Endothelial cell of umbilical vein (primary cell): Measurements from ENCODE around the gene APOL2. TPM values are rescaled to one million over a fixed set of nuclear protein-coding genes. Genes with fewer than 3 reads are reported as not detected.

ENCODE experiments used
- BruUV-seq: library from RNA; stranded (reverse); fragments of 400-500 nt; replicated peaks from 2 replicates; lab custom pipeline; 2021; lab: Mats Ljungman, UMichigan
- CTCF ChIA-PET: fragments of 300-600, 350-600 bp; sonication (Branson Sonifier 250); formaldehyde crosslinking; loops from one replicate; lab custom pipeline; 2021; ENCODE audit warnings: antibody characterized with exemption, inconsistent platforms; lab: Charles Lee
- POLR2A ChIA-PET: fragments of 300-600, 350-600 bp; sonication (Branson Sonifier 250); formaldehyde crosslinking; loops from one replicate; lab custom pipeline; 2021; ENCODE audit warnings: antibody characterized with exemption, inconsistent platforms; lab: Charles Lee
- DNase-seq: peaks from one replicate; pipeline ENCODE4 v3.0.0-alpha.2; 2011; ENCODE audit warnings: low read depth, low spot score
- FAIRE-seq: peaks from 2 replicates; lab custom pipeline; 2011; peaks lifted over from hg19 to GRCh38; lab: Jason Lieb, UNC
- H2AFZ ChIP-seq: 2 replicates; pipeline ENCODE4 v1.6.0; 2012; ENCODE audit warnings: low read depth, low read length, control low read depth, inconsistent platforms
- H3K27ac ChIP-seq: 2 replicates; pipeline ENCODE4 v1.5.1; 2011; ENCODE audit warnings: low read depth, mild to moderate bottlenecking, control low read depth, low read length, moderate library complexity; ENCODE audit not compliant: insufficient read depth
- H3K27me3 ChIP-seq, 2 experiments: 2 replicates each; pipeline versions ENCODE4 v1.6.0 to v1.6.1; 2011; ENCODE audit warnings: low read length in 2 of 2, mixed read lengths in 1 of 2; ENCODE audit not compliant: control insufficient read depth in 2 of 2, insufficient read depth in 2 of 2
- H3K36me3 ChIP-seq, 2 experiments: 2 replicates in 1 of 2; 3 replicates in 1 of 2; pipeline ENCODE4 v1.5.1; 2011; ENCODE audit warnings: low read length in 2 of 2, mild to moderate bottlenecking in 1 of 2, moderate library complexity in 1 of 2; ENCODE audit not compliant: control insufficient read depth in 2 of 2, insufficient read depth in 2 of 2; ENCODE audit errors: extremely low read depth in 1 of 2
- H3K4me1 ChIP-seq: 3 replicates; pipeline ENCODE4 v1.5.1; 2011; ENCODE audit warnings: mild to moderate bottlenecking, low read length; ENCODE audit not compliant: control insufficient read depth, insufficient read depth; ENCODE audit errors: extremely low read depth
- H3K4me2 ChIP-seq: 2 replicates; pipeline ENCODE4 v1.6.1; 2011; ENCODE audit warnings: low read length, control low read depth, mixed read lengths; ENCODE audit not compliant: insufficient read depth
- H3K4me3 ChIP-seq, 3 experiments: fragments of 200-600 bp in 1 of 3; sonication (generic), shearing (Covaris generic) in 1 of 3; replicated peaks in 1 of 3; 2 replicates each; pipeline ENCODE4 v1.5.1; 2011 to 2016; ENCODE audit warnings: control low read depth in 3 of 3, low read length in 3 of 3, mild to moderate bottlenecking in 2 of 3, inconsistent platforms in 1 of 3, low read depth in 1 of 3, moderate library complexity in 1 of 3; ENCODE audit not compliant: insufficient read depth in 1 of 3
- H3K79me2 ChIP-seq: 2 replicates; pipeline ENCODE4 v1.6.0; 2012; ENCODE audit warnings: low read length, inconsistent platforms; ENCODE audit not compliant: control insufficient read depth, insufficient read depth
- H3K9ac ChIP-seq: replicated peaks from 2 replicates; pipeline ENCODE3; 2011; ENCODE audit warnings: low read length, control low read depth; ENCODE audit not compliant: insufficient read depth; ENCODE audit errors: extremely low read depth
- H3K9me1 ChIP-seq: replicated peaks from 3 replicates; pipeline ENCODE4 v1.6.0; 2011; ENCODE audit warnings: mild to moderate bottlenecking, low read length; ENCODE audit not compliant: control insufficient read depth, insufficient read depth; ENCODE audit errors: extremely low read depth
- H3K9me3 ChIP-seq: replicated peaks from 2 replicates; pipeline ENCODE4 v1.5.1; 2012; ENCODE audit warnings: low read length, inconsistent platforms; ENCODE audit not compliant: control insufficient read depth, insufficient read depth
- H4K20me1 ChIP-seq: replicated peaks from 2 replicates; pipeline ENCODE3; 2011; ENCODE audit warnings: mild to moderate bottlenecking, low read length; ENCODE audit not compliant: control insufficient read depth, insufficient read depth; ENCODE audit errors: extremely low read depth
- EZH2 ChIP-seq: IDR thresholded peaks from 2 replicates; pipeline ENCODE4 v1.6.1; 2012; ENCODE audit warnings: borderline replicate concordance, low read depth, mild to moderate bottlenecking, moderate library complexity, low read length, inconsistent platforms; ENCODE audit not compliant: severe bottlenecking
- FOS ChIP-seq: IDR thresholded peaks from 2 replicates; pipeline ENCODE4 v1.6.1; 2011; ENCODE audit warnings: mild to moderate bottlenecking, low read length, moderate library complexity, borderline replicate concordance; ENCODE audit not compliant: insufficient read depth
- GATA2 ChIP-seq: IDR thresholded peaks from 2 replicates; pipeline ENCODE4 v1.7.0; 2011; ENCODE audit warnings: low read depth, mild to moderate bottlenecking, moderate library complexity, mixed read lengths, low read length; ENCODE audit not compliant: insufficient read length, insufficient read depth
- JUN ChIP-seq: IDR thresholded peaks from 2 replicates; pipeline ENCODE4 v1.6.1; 2011; ENCODE audit warnings: borderline replicate concordance, low read depth; ENCODE audit not compliant: insufficient read length, insufficient read depth
- MAX ChIP-seq: IDR thresholded peaks from 2 replicates; pipeline ENCODE4 v1.6.1; 2011; ENCODE audit not compliant: insufficient read depth, insufficient read length
- MYC ChIP-seq: IDR thresholded peaks from one replicate; pipeline ENCODE4 v1.6.1; 2011; ENCODE audit warnings: mild to moderate bottlenecking, low read depth, low read length
- POLR2A ChIP-seq: IDR thresholded peaks from 2 replicates; pipeline ENCODE4 v1.6.1; 2012; ENCODE audit warnings: low read depth, mild to moderate bottlenecking, control low read depth, low read length
- POLR2AphosphoS5 ChIP-seq: IDR thresholded peaks from 2 replicates; pipeline ENCODE4 v1.6.1; 2012; ENCODE audit warnings: low read depth, mild to moderate bottlenecking, control low read depth, low read length, moderate library complexity; ENCODE audit not compliant: insufficient read depth
- dilution Hi-C: fragments of 300-500 bp; cut with MboI; formaldehyde crosslinking; loops from one replicate; pipeline ENCODE4 v1.15.0; 2019; ENCODE audit warnings: low sequenced_read_pairs; ENCODE audit not compliant: extremely low pct_ligation_motif_present
- intact Hi-C: fragments of 100-400 bp; cut with micrococcal nuclease; formaldehyde crosslinking; loops from one replicate; pipeline ENCODE4 v1.10.0; 2022
- polyA plus RNA-seq, 4 experiments: library from polyadenylated mRNA; depleted of rRNA in 3 of 4; stranded (reverse) in 3 of 4; unstranded in 1 of 4; fragments of >200 nt; gene quantifications; 2 replicates each; pipeline versions ENCODE4 v1.2.1 to v1.2.3, GENCODE V29; 2011 to 2012; ENCODE audit warnings: missing spikeins in 1 of 4
- total RNA-seq: library from RNA; stranded (reverse); gene quantifications from 2 replicates; pipeline ENCODE4 v1.2.3, GENCODE V29; 2021
- TF ChIP-seq, protein P1 (sequence below), 2 donors: IDR thresholded peaks; 1 replicate in 1 of 2; 2 replicates in 1 of 2; pipeline ENCODE4 v1.5.1; 2011; ENCODE audit warnings: low read length in 2 of 2, mild to moderate bottlenecking in 2 of 2, moderate library complexity in 2 of 2, control low read depth in 1 of 2, inconsistent platforms in 1 of 2, low read depth in 1 of 2; ENCODE audit not compliant: insufficient read depth in 1 of 2; ENCODE audit errors: extremely low read depth in 1 of 2

Gene APOL2
- total and polyA plus RNA-seq, 2 donors (not counting 3 experiments of a cell fraction or from before 2014, with no cell fraction given) = 16.9 to 37.6 TPM

DNA sequence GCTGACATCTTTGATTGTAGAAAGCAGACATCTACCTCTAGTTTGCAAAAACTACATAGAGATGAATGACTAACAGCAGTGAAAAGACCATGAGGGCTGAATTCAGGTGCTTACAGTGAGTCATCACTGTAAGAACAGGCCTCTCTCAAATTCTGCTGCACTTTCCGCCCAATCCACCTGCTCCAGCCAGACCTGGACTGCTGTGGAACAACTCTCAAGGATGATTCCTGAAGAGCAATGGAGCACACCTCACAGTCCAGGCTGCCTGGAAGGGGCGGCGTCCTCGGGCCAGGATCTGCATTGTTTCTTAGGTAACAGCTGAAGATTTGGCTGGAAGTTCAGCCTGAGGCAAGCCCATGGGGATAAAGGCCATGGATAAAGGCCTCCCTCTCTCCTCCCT is 15.1 kb downstream of the APOL2 start:
- Histone ChIP-seq H3K4me3 (no peak overlapping the region), H3K36me3 (peaks cover 7 to 10% of the 10 kb centered on the region in 2 experiments), H3K27me3 (no peaks in the 10 kb centered on the region), H3K9me1 (no peaks in the 10 kb centered on the region), H4K20me1 (no peaks in the 10 kb centered on the region), H3K4me1 (peaks cover 4% of the 10 kb centered on the region), H2AFZ (no peak overlapping the region), H3K79me2 (no peaks in the 10 kb centered on the region), H3K9me3 (no peaks in the 10 kb centered on the region), H3K9ac (no peak overlapping the region), H3K4me2 (no peak overlapping the region), H3K27ac (no peak overlapping the region)
- intact Hi-C loops = no loop called here
- no peak for TF ChIP-seq EZH2
- TF ChIP-seq GATA2 = no peak
- no peak for TF ChIP-seq JUN
- no peak for DNase-seq
- no TSS peak for BruUV-seq
- ChIA-PET POLR2A (no interaction called here), CTCF (interaction anchor here (4.7 kb wide), 1 partner anchor 30 kb away, joined by 26 read pairs; no protein-coding TSS in a partner anchor)
- FAIRE-seq = no peak
- dilution Hi-C loops = no loop called here

DNA sequence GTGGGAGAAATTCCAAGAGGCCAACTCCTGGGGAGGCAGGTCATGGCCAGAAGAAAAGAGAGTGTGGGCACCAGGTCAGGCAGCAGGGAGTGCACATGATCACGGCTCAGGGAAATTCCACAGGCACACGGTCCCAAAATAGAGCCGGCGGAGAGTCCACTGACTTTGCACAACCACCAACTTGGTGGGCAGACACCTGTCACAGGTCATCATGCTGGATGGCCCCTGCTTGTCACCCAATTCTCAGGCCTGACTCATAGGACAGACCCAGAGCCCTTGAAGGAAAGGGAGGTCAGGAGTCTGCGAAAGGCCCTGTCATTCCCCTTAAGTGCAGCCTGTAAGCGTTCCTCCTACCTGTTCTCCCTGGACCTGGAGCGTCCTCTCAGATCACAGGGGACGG is 15.8 kb downstream of the APOL2 start:
- Histone ChIP-seq H3K27me3 (peaks cover 2 to 4% of the 10 kb centered on the region in 2 experiments), H4K20me1 (no peaks in the 10 kb centered on the region), H3K79me2 (no peaks in the 10 kb centered on the region), H3K9me3 (no peaks in the 10 kb centered on the region), H3K9me1 (no peaks in the 10 kb centered on the region), H3K9ac (no peak overlapping the region), H3K36me3 (peaks cover 2 to 8% of the 10 kb centered on the region in 2 experiments), H3K4me3 (no peak overlapping the region), H3K4me2 (no peak overlapping the region), H3K27ac (no peak overlapping the region), H3K4me1 (peaks cover 4% of the 10 kb centered on the region), H2AFZ (no peak overlapping the region)
- TF ChIP-seq, protein P1, sequence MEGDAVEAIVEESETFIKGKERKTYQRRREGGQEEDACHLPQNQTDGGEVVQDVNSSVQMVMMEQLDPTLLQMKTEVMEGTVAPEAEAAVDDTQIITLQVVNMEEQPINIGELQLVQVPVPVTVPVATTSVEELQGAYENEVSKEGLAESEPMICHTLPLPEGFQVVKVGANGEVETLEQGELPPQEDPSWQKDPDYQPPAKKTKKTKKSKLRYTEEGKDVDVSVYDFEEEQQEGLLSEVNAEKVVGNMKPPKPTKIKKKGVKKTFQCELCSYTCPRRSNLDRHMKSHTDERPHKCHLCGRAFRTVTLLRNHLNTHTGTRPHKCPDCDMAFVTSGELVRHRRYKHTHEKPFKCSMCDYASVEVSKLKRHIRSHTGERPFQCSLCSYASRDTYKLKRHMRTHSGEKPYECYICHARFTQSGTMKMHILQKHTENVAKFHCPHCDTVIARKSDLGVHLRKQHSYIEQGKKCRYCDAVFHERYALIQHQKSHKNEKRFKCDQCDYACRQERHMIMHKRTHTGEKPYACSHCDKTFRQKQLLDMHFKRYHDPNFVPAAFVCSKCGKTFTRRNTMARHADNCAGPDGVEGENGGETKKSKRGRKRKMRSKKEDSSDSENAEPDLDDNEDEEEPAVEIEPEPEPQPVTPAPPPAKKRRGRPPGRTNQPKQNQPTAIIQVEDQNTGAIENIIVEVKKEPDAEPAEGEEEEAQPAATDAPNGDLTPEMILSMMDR (IDR thresholded peaks at IDR 0.05; ENCODE audit: extremely low read depth in 1 of 2, insufficient read depth in 1 of 2, low read depth in 1 of 2, low read length in 2 of 2) = no peak
- TF ChIP-seq POLR2A = no peak
- no peak for TF ChIP-seq EZH2
- TF ChIP-seq MAX = no peak
- TF ChIP-seq GATA2 = no peak
- TF ChIP-seq POLR2AphosphoS5 = no peak
- no peak for TF ChIP-seq FOS
- no peak for TF ChIP-seq MYC
- no peak for TF ChIP-seq JUN
- DNase-seq = no peak
- dilution Hi-C loops (no loop called here), intact Hi-C loops (no loop called here)
- no peak for FAIRE-seq
- no TSS peak for BruUV-seq
- CTCF ChIA-PET = interaction anchor here (4.7 kb wide), 1 partner anchor 29 kb away, joined by 26 read pairs; no protein-coding TSS in a partner anchor
- POLR2A ChIA-PET = no interaction called here
